PC-9 (cell line): ENCODE results near the gene WDR83. TPM values are rescaled to one million over a fixed set of nuclear protein-coding genes. Genes with fewer than 3 reads are reported as not detected.

ENCODE experiments used
- BruUV-seq: library from RNA; stranded (reverse); fragments of 400-500 nt; replicated peaks from 2 replicates; lab custom pipeline; 2021; lab: Mats Ljungman, UMichigan
- CTCF ChIA-PET: fragments of 300-600 bp; sonication (Branson Sonifier 250); formaldehyde crosslinking; loops from one replicate; lab custom pipeline; 2022; ENCODE audit warnings: antibody characterized with exemption; lab: Charles Lee
- POLR2A ChIA-PET: fragments of 300-600 bp; sonication (Branson Sonifier 250); formaldehyde crosslinking; loops from one replicate; lab custom pipeline; 2022; ENCODE audit warnings: antibody characterized with exemption; ENCODE audit not compliant: unreplicated experiment; lab: Charles Lee
- DNase-seq, 2 experiments: peaks; one replicate each; pipeline versions ENCODE4 v3.0.0 to v3.0.0-alpha.2; 2015 to 2022; ENCODE audit warnings: mixed read lengths in 1 of 2
- H2AFZ ChIP-seq: fragments of 200-600 bp; sonication (generic); 2 replicates; pipeline ENCODE4 v1.8.1; 2017; ENCODE audit warnings: antibody characterized with exemption
- H3F3A ChIP-seq: fragments of 200-600 bp; sonication (generic); 2 replicates; pipeline ENCODE4 v1.8.1; 2017; ENCODE audit warnings: antibody characterized with exemption, mild to moderate bottlenecking, low read depth; ENCODE audit not compliant: insufficient read depth
- H3K27ac ChIP-seq: fragments of 200-600 bp; sonication (generic); 2 replicates; pipeline ENCODE4 v1.6.1; 2016; ENCODE audit warnings: mixed run types
- H3K27me3 ChIP-seq: fragments of 200-600 bp; sonication (generic); 2 replicates; pipeline ENCODE4 v1.6.1; 2016; ENCODE audit warnings: low read depth, mixed run types; ENCODE audit not compliant: insufficient read depth
- H3K36me3 ChIP-seq: fragments of 200-600 bp; sonication (generic); 2 replicates; pipeline ENCODE4 v1.6.1; 2016; ENCODE audit warnings: low read depth, mixed run types
- H3K4me1 ChIP-seq: fragments of 200-600 bp; sonication (generic); replicated peaks from 2 replicates; pipeline ENCODE4 v1.6.1; 2016; ENCODE audit warnings: mixed run types; ENCODE audit not compliant: insufficient read depth
- H3K4me2 ChIP-seq: fragments of 200-600 bp; sonication (generic); 2 replicates; pipeline ENCODE4 v1.6.1; 2017; ENCODE audit warnings: mixed run types
- H3K4me3 ChIP-seq: fragments of 200-600 bp; sonication (generic); 2 replicates; pipeline ENCODE4 v1.6.1; 2016; ENCODE audit warnings: mixed run types
- H3K79me2 ChIP-seq: fragments of 200-600 bp; sonication (generic); 2 replicates; pipeline ENCODE4 v1.6.1; 2017; ENCODE audit warnings: low read depth, mixed run types
- H3K9me2 ChIP-seq: fragments of 200-600 bp; sonication (generic); 2 replicates; pipeline ENCODE4 v1.8.1; 2017; ENCODE audit warnings: mild to moderate bottlenecking; ENCODE audit not compliant: insufficient read depth
- H3K9me3 ChIP-seq: fragments of 200-600 bp; sonication (generic); 2 replicates; pipeline ENCODE4 v1.8.1; 2016; ENCODE audit warnings: low read depth; ENCODE audit not compliant: insufficient read depth
- H4K20me1 ChIP-seq: fragments of 200-600 bp; sonication (generic); 2 replicates; pipeline ENCODE4 v1.8.1; 2017; ENCODE audit not compliant: insufficient read depth
- EZH2 ChIP-seq: fragments of 200-600 bp; sonication (generic); IDR thresholded peaks from 2 replicates; pipeline ENCODE4 v1.8.0; 2017; ENCODE audit warnings: antibody characterized with exemption, low read depth
- intact Hi-C: fragments of 100-400 bp; cut with micrococcal nuclease; formaldehyde crosslinking; loops from one replicate; pipeline ENCODE4 v1.10.0; 2022; ENCODE audit not compliant: unreplicated experiment
- total RNA-seq: library from RNA; stranded (reverse); gene quantifications from 2 replicates; pipeline ENCODE4 v1.2.3, GENCODE V29; 2021
- TF ChIP-seq, protein P1 (sequence below): fragments of 200-600 bp; sonication (generic); conservative IDR thresholded peaks from 2 replicates; pipeline ENCODE4 v1.6.1; 2017; ENCODE audit warnings: mixed run types, antibody characterized with exemption, mild to moderate bottlenecking, moderate library complexity

Gene WDR83
- total RNA-seq, 1 experiment from 2014 or later = 12.9 TPM

DNA sequence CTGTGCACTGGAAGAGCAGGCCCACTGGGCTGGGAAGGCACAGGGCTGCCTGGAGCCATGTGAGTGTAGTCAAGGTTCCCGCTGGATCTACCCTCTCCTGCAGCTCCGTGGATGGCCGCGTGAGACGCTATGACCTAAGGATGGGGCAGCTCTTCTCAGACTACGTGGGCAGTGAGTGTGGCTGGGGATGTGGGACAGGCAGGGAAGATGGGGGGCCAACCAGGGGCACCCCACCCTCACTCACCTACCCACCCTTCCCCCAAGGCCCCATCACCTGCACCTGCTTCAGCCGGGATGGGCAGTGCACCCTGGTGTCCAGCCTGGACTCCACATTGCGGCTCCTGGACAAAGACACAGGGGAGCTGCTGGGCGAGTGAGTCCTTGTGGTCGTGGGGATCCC is 6.1 kb downstream of the WDR83 start:
- peaks cover 29% of the 10 kb centered on the region for H3K79me2 ChIP-seq
- H3K4me2 ChIP-seq = no peak overlapping the region
- H2AFZ ChIP-seq = no peak overlapping the region
- no TSS peak for BruUV-seq
- H3F3A ChIP-seq = peaks cover 47% of the 10 kb centered on the region
- H3K4me3 ChIP-seq = no peak overlapping the region
- H4K20me1 ChIP-seq = peaks cover 15% of the 10 kb centered on the region
- H3K9me2 ChIP-seq = no peaks in the 10 kb centered on the region
- no peaks in the 10 kb centered on the region for H3K27me3 ChIP-seq
- peaks cover 15% of the 10 kb centered on the region for H3K4me1 ChIP-seq
- H3K9me3 ChIP-seq = no peaks in the 10 kb centered on the region
- CTCF ChIA-PET = interaction anchor here (0.7 to 1.0 kb wide), 3 partner anchors 27 to 1405 kb away, joined by 4 to 13 read pairs (median 13); no protein-coding TSS in a partner anchor
- H3K27ac ChIP-seq = no peak overlapping the region
- peaks cover 20% of the 10 kb centered on the region for H3K36me3 ChIP-seq
- POLR2A ChIA-PET = interaction anchor here (0.7 kb wide), 1 partner anchor 472 kb away, joined by 5 read pairs; no protein-coding TSS in a partner anchor
- TF ChIP-seq, protein P1, sequence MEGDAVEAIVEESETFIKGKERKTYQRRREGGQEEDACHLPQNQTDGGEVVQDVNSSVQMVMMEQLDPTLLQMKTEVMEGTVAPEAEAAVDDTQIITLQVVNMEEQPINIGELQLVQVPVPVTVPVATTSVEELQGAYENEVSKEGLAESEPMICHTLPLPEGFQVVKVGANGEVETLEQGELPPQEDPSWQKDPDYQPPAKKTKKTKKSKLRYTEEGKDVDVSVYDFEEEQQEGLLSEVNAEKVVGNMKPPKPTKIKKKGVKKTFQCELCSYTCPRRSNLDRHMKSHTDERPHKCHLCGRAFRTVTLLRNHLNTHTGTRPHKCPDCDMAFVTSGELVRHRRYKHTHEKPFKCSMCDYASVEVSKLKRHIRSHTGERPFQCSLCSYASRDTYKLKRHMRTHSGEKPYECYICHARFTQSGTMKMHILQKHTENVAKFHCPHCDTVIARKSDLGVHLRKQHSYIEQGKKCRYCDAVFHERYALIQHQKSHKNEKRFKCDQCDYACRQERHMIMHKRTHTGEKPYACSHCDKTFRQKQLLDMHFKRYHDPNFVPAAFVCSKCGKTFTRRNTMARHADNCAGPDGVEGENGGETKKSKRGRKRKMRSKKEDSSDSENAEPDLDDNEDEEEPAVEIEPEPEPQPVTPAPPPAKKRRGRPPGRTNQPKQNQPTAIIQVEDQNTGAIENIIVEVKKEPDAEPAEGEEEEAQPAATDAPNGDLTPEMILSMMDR = no peak
- TF ChIP-seq EZH2 = no peak
- DNase-seq = no peak
- intact Hi-C loops = loop anchor here (2.0 kb wide), 1 partner anchor 108 kb away; no protein-coding TSS in a partner anchor

DNA sequence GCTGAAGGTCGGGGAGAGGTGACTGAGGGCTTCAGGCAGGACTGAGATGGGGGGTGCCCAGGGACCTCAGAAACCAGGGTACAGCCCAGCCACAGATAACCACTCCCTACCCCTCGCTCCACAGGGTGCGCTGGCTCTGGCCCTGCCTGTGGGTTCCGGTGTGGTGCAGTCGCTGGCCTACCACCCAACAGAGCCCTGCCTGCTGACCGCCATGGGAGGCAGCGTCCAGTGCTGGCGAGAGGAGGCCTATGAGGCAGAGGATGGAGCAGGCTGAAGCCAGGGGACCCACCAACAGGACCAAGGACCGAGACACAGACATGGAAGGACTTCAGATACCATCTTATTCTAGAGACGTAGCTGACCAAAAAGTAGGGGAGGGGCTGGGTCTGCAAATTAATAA is 8.8 kb downstream of the WDR83 start:
- Histone ChIP-seq H3K36me3 (peaks cover 34% of the 10 kb centered on the region), H3K4me1 (peaks cover 11% of the 10 kb centered on the region; the same call in 1 of the 2 replicates), H3K4me3 (no peak overlapping the region), H2AFZ (no peak overlapping the region), H3K9me2 (no peaks in the 10 kb centered on the region), H3K4me2 (no peak overlapping the region), H3K27ac (no peak overlapping the region), H3F3A (peaks cover 48% of the 10 kb centered on the region), H3K79me2 (peaks cover 24% of the 10 kb centered on the region), H3K27me3 (no peaks in the 10 kb centered on the region), H4K20me1 (peaks cover 25% of the 10 kb centered on the region), H3K9me3 (no peaks in the 10 kb centered on the region)
- intact Hi-C loops = no loop called here
- CTCF ChIA-PET = no interaction called here
- BruUV-seq = no TSS peak
- POLR2A ChIA-PET = no interaction called here
- no peak for DNase-seq
- TF ChIP-seq EZH2 = no peak
- TF ChIP-seq, protein P1 = no peak

DNA sequence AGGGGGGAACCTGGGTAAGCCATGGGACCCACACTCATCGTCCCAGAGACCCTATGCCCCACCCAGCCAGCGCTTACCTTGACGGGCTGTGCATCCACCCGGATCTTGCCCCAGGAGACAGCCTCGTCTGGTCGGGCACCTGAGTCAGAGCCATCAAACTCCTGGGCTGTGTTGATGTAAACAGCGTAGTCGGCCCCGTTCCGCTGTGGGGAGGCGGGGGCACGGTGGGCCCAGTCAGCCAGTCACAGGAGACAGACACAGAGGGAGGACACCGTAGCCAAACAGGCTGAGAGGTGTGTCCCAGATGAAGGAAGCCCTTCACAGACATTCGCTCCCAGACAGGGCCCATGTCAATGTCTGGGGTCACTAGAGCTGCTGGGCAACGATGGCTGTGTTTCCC is 9.3 kb downstream of the WDR83 start:
- no peak for DNase-seq
- no peaks in the 10 kb centered on the region for H3K9me3 ChIP-seq
- H3K27me3 ChIP-seq = no peaks in the 10 kb centered on the region
- no peak overlapping the region for H2AFZ ChIP-seq
- H3K4me1 ChIP-seq = peaks cover 7% of the 10 kb centered on the region; the same call in 1 of the 2 replicates
- no peak overlapping the region for H3K27ac ChIP-seq
- H3F3A ChIP-seq = peaks cover 46% of the 10 kb centered on the region
- no peak overlapping the region for H3K4me2 ChIP-seq
- no peak for TF ChIP-seq EZH2
- TF ChIP-seq, protein P1 = no peak
- intact Hi-C loops = no loop called here
- no peaks in the 10 kb centered on the region for H3K9me2 ChIP-seq
- H3K79me2 ChIP-seq = peaks cover 21% of the 10 kb centered on the region
- no TSS peak for BruUV-seq
- CTCF ChIA-PET = no interaction called here
- no peak overlapping the region for H3K4me3 ChIP-seq
- H4K20me1 ChIP-seq = peaks cover 28% of the 10 kb centered on the region
- POLR2A ChIA-PET = no interaction called here
- H3K36me3 ChIP-seq = peaks cover 34% of the 10 kb centered on the region
